NCI-H2107 treated with DMSO at 0.1 percent for 48 hours (cell line): ENCODE measurements around the gene ALCAM.
"Not testable (repeated sequence)": the region's sequence is repeated elsewhere in the genome, so short reads cannot be mapped to it uniquely, and the experiment has no call there.

ENCODE experiments used
- DNase-seq: peaks from one replicate; lab custom pipeline; 2025; ENCODE audit not compliant: unreplicated experiment; lab: John Stamatoyannopoulos, UW

The ALCAM gene

GRCh38 chr3:105580296-105580965 lies 213.7 kb downstream of the ALCAM start:
- DNase-seq: no peak

- DNase-seq: no peak
Measured at GRCh38 chr3:105582015-105582414, 215.3 kb downstream of the ALCAM start.

GRCh38 chr3:105584003-105584790 lies 217.5 kb downstream of the ALCAM start:
- DNase-seq: no peak

GRCh38 chr3:105593315-105593714 lies 226.6 kb downstream of the ALCAM start:
- DNase-seq: peak; percentile 14

GRCh38 chr3:105594219-105594618 lies 227.5 kb downstream of the ALCAM start:
- DNase-seq: no peak

- DNase-seq: no peak
Measured at GRCh38 chr3:105598042-105598796, 231.5 kb downstream of the ALCAM start.

GRCh38 chr3:105599350-105599749 lies 232.6 kb downstream of the ALCAM start:
- DNase-seq: no peak

- not testable (repeated sequence) for DNase-seq
Measured at GRCh38 chr3:105601756-105602155, 235.0 kb downstream of the ALCAM start.

GRCh38 chr3:105602286-105602685 lies 235.6 kb downstream of the ALCAM start:
- DNase-seq: not testable (repeated sequence)

GRCh38 chr3:105603516-105603915 lies 236.8 kb downstream of the ALCAM start:
- DNase-seq: not testable (repeated sequence)

GRCh38 chr3:105606016-105606415 lies 239.3 kb downstream of the ALCAM start:
- no peak for DNase-seq

- no peak for DNase-seq
Measured at GRCh38 chr3:105608623-105609022, 241.9 kb downstream of the ALCAM start.

GRCh38 chr3:105610473-105610872 lies 243.8 kb downstream of the ALCAM start:
- DNase-seq: no peak

GRCh38 chr3:105611304-105612192 lies 244.8 kb downstream of the ALCAM start:
- no peak for DNase-seq

- no peak for DNase-seq
Measured at GRCh38 chr3:105613120-105613519, 246.4 kb downstream of the ALCAM start.

GRCh38 chr3:105614288-105615030 lies 247.8 kb downstream of the ALCAM start:
- DNase-seq: no peak

GRCh38 chr3:105615814-105616213 lies 249.1 kb downstream of the ALCAM start:
- DNase-seq: no peak

GRCh38 chr3:105616374-105617121 lies 249.8 kb downstream of the ALCAM start:
- no peak for DNase-seq

- no peak for DNase-seq
Measured at GRCh38 chr3:105618556-105618955, 251.8 kb downstream of the ALCAM start.
